Thoracic aorta (tissue), 2 donors: ENCODE data around the gene KIRREL3. TPM values are rescaled to one million over a fixed set of nuclear protein-coding genes. Genes with fewer than 3 reads are reported as not detected.

Experiments used
- ATAC-seq: fragments of 150-250 bp; one replicate; pipeline ENCODE4 v1.8.0; 2017; ENCODE audit warnings: low read depth; ENCODE audit not compliant: insufficient number of reproducible peaks, low FRiP score
- DNase-seq: peaks from one replicate; pipeline ENCODE4 v3.0.0-alpha.2; 2020; ENCODE audit warnings: low spot score
- H3K27ac ChIP-seq, 2 donors: fragments of 200-600 bp; sonication (generic); 1 replicate in 1 of 2; 2 replicates in 1 of 2; pipeline ENCODE4 v1.5.1; 2016; ENCODE audit warnings: mild to moderate bottlenecking in 2 of 2, moderate library complexity in 2 of 2
- H3K27me3 ChIP-seq: fragments of 200-600 bp; sonication (generic); replicated peaks from 2 replicates; pipeline ENCODE4 v1.6.0; 2016; ENCODE audit warnings: mild to moderate bottlenecking; ENCODE audit not compliant: insufficient read depth
- H3K36me3 ChIP-seq: fragments of 200-600 bp; sonication (generic); one replicate; pipeline ENCODE4 v1.5.1; 2016
- H3K4me1 ChIP-seq, 2 donors: fragments of 200-600 bp; sonication (generic); 1 replicate in 1 of 2; 2 replicates in 1 of 2; pipeline versions ENCODE4 v1.5.1 to v1.6.0; 2016; ENCODE audit warnings: low read depth in 2 of 2, mild to moderate bottlenecking in 1 of 2; ENCODE audit not compliant: control insufficient read depth in 1 of 2
- H3K4me3 ChIP-seq: fragments of 200-600 bp; sonication (generic); 2 replicates; pipeline ENCODE4 v1.5.1; 2016; ENCODE audit warnings: mild to moderate bottlenecking
- H3K9me3 ChIP-seq: fragments of 200-600 bp; sonication (generic); 2 replicates; pipeline ENCODE4 v1.5.1; 2016
- CTCF ChIP-seq: fragments of 200-600 bp; sonication (generic); IDR thresholded peaks from one replicate; pipeline ENCODE4 v1.5.1; 2019; ENCODE audit warnings: antibody characterized with exemption
- total RNA-seq, 2 donors: library from RNA; depleted of rRNA; stranded (reverse); fragments of >200 nt; gene quantifications; one replicate each; pipeline versions ENCODE4 v1.1.0 to v1.2.3, GENCODE V29; 2016

Gene KIRREL3
- total RNA-seq, 2 donors from 2014 or later, result not detected

- Histone ChIP-seq H3K4me3 (no peak overlapping the region), H3K9me3 (no peaks in the 10 kb centered on the region), H3K36me3 (no peaks in the 10 kb centered on the region), H3K4me1 (no peaks in the 10 kb centered on the region), H3K27ac (no peak overlapping the region), H3K27me3 (no peaks in the 10 kb centered on the region)
- no peak for DNase-seq
- no peak for TF ChIP-seq CTCF
- ATAC-seq, result no peak
Measured at GRCh38 chr11:126624506-126624905, 376.1 kb downstream of the KIRREL3 start.

- Histone ChIP-seq H3K4me1 (no peaks in the 10 kb centered on the region), H3K27ac (no peak overlapping the region), H3K9me3 (no peaks in the 10 kb centered on the region), H3K36me3 (no peaks in the 10 kb centered on the region), H3K27me3 (no peaks in the 10 kb centered on the region), H3K4me3 (no peak overlapping the region)
- TF ChIP-seq CTCF, result no peak
- ATAC-seq (no peak), DNase-seq (no peak)
Measured at GRCh38 chr11:126619516-126619915, 381.1 kb downstream of the KIRREL3 start.

GRCh38 chr11:126615845-126616244 is 384.7 kb downstream of the KIRREL3 start:
- Histone ChIP-seq H3K27ac (no peak overlapping the region), H3K36me3 (no peaks in the 10 kb centered on the region), H3K9me3 (no peaks in the 10 kb centered on the region), H3K27me3 (no peaks in the 10 kb centered on the region), H3K4me1 (no peaks in the 10 kb centered on the region), H3K4me3 (no peak overlapping the region)
- no peak for TF ChIP-seq CTCF
- DNase-seq (no peak), ATAC-seq (no peak)

GRCh38 chr11:126613272-126613671 is 387.3 kb downstream of the KIRREL3 start:
- DNase-seq (no peak), ATAC-seq (no peak)
- H3K36me3 ChIP-seq, result no peaks in the 10 kb centered on the region
- H3K4me3 ChIP-seq, result no peak overlapping the region
- no peaks in the 10 kb centered on the region for H3K9me3 ChIP-seq
- H3K4me1 ChIP-seq, result no peaks in the 10 kb centered on the region
- no peak for TF ChIP-seq CTCF
- H3K27ac ChIP-seq, result no peak overlapping the region
- H3K27me3 ChIP-seq, result no peaks in the 10 kb centered on the region

GRCh38 chr11:126612671-126613070 is 387.9 kb downstream of the KIRREL3 start:
- no peak for TF ChIP-seq CTCF
- no peaks in the 10 kb centered on the region for H3K27me3 ChIP-seq
- H3K4me1 ChIP-seq, result no peaks in the 10 kb centered on the region
- ATAC-seq, result no peak
- DNase-seq, result no peak
- no peak overlapping the region for H3K4me3 ChIP-seq
- H3K27ac ChIP-seq, result no peak overlapping the region
- H3K9me3 ChIP-seq, result no peaks in the 10 kb centered on the region
- no peaks in the 10 kb centered on the region for H3K36me3 ChIP-seq
